ENCODE results near the gene ITGB3BP. TPM values are rescaled to one million over a fixed set of nuclear protein-coding genes. Genes with fewer than 3 reads are reported as not detected.

The ITGB3BP gene
- total and polyA plus RNA-seq, 2 of the 8 experiments (the other 6 are each of a cell fraction or from before 2014, with no cell fraction given): 17.6 to 49.1 TPM

DNA sequence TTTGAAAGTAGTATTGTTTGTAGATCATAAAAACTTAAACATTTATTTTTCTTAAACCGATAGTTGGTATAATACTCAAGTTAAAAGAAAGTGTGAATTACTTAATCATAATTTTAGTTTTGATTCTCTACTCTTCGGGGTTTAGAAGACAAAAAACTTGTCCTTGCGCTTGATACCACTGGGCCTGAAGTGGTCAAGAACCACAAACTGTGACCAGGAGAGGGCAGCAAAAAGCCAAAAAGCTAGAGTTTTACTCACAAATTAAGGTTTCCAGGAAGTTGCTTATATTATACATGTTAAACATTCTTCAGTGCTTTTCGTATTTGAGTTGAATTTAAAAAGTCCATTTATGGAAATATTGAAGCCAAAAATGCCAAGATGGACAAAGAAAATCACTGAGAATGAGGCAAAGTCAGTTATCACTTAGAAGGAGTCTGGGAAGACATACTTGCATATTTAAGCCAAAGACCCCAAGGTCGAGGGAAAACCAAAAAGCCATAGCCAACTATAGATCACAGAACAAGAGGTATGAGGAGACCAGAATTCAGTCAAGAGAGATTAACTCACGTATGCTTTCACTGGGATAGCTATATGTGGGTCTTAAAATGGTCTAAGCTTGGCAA lies 34.5 kb upstream of the ITGB3BP start (continued):
- TF ChIP-seq, protein P1, sequence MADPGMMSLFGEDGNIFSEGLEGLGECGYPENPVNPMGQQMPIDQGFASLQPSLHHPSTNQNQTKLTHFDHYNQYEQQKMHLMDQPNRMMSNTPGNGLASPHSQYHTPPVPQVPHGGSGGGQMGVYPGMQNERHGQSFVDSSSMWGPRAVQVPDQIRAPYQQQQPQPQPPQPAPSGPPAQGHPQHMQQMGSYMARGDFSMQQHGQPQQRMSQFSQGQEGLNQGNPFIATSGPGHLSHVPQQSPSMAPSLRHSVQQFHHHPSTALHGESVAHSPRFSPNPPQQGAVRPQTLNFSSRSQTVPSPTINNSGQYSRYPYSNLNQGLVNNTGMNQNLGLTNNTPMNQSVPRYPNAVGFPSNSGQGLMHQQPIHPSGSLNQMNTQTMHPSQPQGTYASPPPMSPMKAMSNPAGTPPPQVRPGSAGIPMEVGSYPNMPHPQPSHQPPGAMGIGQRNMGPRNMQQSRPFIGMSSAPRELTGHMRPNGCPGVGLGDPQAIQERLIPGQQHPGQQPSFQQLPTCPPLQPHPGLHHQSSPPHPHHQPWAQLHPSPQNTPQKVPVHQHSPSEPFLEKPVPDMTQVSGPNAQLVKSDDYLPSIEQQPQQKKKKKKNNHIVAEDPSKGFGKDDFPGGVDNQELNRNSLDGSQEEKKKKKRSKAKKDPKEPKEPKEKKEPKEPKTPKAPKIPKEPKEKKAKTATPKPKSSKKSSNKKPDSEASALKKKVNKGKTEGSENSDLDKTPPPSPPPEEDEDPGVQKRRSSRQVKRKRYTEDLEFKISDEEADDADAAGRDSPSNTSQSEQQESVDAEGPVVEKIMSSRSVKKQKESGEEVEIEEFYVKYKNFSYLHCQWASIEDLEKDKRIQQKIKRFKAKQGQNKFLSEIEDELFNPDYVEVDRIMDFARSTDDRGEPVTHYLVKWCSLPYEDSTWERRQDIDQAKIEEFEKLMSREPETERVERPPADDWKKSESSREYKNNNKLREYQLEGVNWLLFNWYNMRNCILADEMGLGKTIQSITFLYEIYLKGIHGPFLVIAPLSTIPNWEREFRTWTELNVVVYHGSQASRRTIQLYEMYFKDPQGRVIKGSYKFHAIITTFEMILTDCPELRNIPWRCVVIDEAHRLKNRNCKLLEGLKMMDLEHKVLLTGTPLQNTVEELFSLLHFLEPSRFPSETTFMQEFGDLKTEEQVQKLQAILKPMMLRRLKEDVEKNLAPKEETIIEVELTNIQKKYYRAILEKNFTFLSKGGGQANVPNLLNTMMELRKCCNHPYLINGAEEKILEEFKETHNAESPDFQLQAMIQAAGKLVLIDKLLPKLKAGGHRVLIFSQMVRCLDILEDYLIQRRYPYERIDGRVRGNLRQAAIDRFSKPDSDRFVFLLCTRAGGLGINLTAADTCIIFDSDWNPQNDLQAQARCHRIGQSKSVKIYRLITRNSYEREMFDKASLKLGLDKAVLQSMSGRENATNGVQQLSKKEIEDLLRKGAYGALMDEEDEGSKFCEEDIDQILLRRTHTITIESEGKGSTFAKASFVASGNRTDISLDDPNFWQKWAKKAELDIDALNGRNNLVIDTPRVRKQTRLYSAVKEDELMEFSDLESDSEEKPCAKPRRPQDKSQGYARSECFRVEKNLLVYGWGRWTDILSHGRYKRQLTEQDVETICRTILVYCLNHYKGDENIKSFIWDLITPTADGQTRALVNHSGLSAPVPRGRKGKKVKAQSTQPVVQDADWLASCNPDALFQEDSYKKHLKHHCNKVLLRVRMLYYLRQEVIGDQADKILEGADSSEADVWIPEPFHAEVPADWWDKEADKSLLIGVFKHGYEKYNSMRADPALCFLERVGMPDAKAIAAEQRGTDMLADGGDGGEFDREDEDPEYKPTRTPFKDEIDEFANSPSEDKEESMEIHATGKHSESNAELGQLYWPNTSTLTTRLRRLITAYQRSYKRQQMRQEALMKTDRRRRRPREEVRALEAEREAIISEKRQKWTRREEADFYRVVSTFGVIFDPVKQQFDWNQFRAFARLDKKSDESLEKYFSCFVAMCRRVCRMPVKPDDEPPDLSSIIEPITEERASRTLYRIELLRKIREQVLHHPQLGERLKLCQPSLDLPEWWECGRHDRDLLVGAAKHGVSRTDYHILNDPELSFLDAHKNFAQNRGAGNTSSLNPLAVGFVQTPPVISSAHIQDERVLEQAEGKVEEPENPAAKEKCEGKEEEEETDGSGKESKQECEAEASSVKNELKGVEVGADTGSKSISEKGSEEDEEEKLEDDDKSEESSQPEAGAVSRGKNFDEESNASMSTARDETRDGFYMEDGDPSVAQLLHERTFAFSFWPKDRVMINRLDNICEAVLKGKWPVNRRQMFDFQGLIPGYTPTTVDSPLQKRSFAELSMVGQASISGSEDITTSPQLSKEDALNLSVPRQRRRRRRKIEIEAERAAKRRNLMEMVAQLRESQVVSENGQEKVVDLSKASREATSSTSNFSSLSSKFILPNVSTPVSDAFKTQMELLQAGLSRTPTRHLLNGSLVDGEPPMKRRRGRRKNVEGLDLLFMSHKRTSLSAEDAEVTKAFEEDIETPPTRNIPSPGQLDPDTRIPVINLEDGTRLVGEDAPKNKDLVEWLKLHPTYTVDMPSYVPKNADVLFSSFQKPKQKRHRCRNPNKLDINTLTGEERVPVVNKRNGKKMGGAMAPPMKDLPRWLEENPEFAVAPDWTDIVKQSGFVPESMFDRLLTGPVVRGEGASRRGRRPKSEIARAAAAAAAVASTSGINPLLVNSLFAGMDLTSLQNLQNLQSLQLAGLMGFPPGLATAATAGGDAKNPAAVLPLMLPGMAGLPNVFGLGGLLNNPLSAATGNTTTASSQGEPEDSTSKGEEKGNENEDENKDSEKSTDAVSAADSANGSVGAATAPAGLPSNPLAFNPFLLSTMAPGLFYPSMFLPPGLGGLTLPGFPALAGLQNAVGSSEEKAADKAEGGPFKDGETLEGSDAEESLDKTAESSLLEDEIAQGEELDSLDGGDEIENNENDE (IDR thresholded peaks at IDR 0.05; ENCODE audit: insufficient replicate concordance, low read length): no peak
- TF ChIP-seq, protein P2, sequence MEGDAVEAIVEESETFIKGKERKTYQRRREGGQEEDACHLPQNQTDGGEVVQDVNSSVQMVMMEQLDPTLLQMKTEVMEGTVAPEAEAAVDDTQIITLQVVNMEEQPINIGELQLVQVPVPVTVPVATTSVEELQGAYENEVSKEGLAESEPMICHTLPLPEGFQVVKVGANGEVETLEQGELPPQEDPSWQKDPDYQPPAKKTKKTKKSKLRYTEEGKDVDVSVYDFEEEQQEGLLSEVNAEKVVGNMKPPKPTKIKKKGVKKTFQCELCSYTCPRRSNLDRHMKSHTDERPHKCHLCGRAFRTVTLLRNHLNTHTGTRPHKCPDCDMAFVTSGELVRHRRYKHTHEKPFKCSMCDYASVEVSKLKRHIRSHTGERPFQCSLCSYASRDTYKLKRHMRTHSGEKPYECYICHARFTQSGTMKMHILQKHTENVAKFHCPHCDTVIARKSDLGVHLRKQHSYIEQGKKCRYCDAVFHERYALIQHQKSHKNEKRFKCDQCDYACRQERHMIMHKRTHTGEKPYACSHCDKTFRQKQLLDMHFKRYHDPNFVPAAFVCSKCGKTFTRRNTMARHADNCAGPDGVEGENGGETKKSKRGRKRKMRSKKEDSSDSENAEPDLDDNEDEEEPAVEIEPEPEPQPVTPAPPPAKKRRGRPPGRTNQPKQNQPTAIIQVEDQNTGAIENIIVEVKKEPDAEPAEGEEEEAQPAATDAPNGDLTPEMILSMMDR (IDR thresholded peaks at IDR 0.05; ENCODE audit: control extremely low read depth in 1 of 3, insufficient read depth in 1 of 3, low read depth in 1 of 3, low read length in 3 of 3): peak; percentile 12 to 71 (median 71)
- TF ChIP-seq RAD21 (IDR thresholded peaks at IDR 0.05 in 1 of 2, conservative IDR thresholded peaks at IDR 0.05 in 1 of 2; ENCODE audit: low read depth in 2 of 2, low read length in 2 of 2): peak; percentile 64 to 76

All from H1 (cell line).